Thoracic aorta (tissue), 2 donors: Measurements from ENCODE around the gene MMP24OS. TPM values are rescaled to one million over a fixed set of nuclear protein-coding genes. Genes with fewer than 3 reads are reported as not detected.
"Not testable (repeated sequence)": the region's sequence is repeated elsewhere in the genome, so short reads cannot be mapped to it uniquely, and the experiment has no call there.

Experiments used
- ATAC-seq: fragments of 150-250 bp; one replicate; pipeline ENCODE4 v1.8.0; 2017; ENCODE audit warnings: low read depth; ENCODE audit not compliant: insufficient number of reproducible peaks, low FRiP score
- DNase-seq: peaks from one replicate; pipeline ENCODE4 v3.0.0-alpha.2; 2020; ENCODE audit warnings: low spot score
- H3K27ac ChIP-seq, 2 donors: fragments of 200-600 bp; sonication (generic); 1 replicate in 1 of 2; 2 replicates in 1 of 2; pipeline ENCODE4 v1.5.1; 2016; ENCODE audit warnings: mild to moderate bottlenecking in 2 of 2, moderate library complexity in 2 of 2
- H3K27me3 ChIP-seq: fragments of 200-600 bp; sonication (generic); replicated peaks from 2 replicates; pipeline ENCODE4 v1.6.0; 2016; ENCODE audit warnings: mild to moderate bottlenecking; ENCODE audit not compliant: insufficient read depth
- H3K36me3 ChIP-seq: fragments of 200-600 bp; sonication (generic); one replicate; pipeline ENCODE4 v1.5.1; 2016
- H3K4me1 ChIP-seq, 2 donors: fragments of 200-600 bp; sonication (generic); 1 replicate in 1 of 2; 2 replicates in 1 of 2; pipeline versions ENCODE4 v1.5.1 to v1.6.0; 2016; ENCODE audit warnings: low read depth in 2 of 2, mild to moderate bottlenecking in 1 of 2; ENCODE audit not compliant: control insufficient read depth in 1 of 2
- H3K4me3 ChIP-seq: fragments of 200-600 bp; sonication (generic); 2 replicates; pipeline ENCODE4 v1.5.1; 2016; ENCODE audit warnings: mild to moderate bottlenecking
- H3K9me3 ChIP-seq: fragments of 200-600 bp; sonication (generic); 2 replicates; pipeline ENCODE4 v1.5.1; 2016
- CTCF ChIP-seq: fragments of 200-600 bp; sonication (generic); IDR thresholded peaks from one replicate; pipeline ENCODE4 v1.5.1; 2019; ENCODE audit warnings: antibody characterized with exemption
- total RNA-seq, 2 donors: library from RNA; depleted of rRNA; stranded (reverse); fragments of >200 nt; gene quantifications; one replicate each; pipeline versions ENCODE4 v1.1.0 to v1.2.3, GENCODE V29; 2016

Gene MMP24OS
- total RNA-seq, 2 donors from 2014 or later: 38.1 to 38.3 TPM

- Histone ChIP-seq H3K36me3 (no peaks in the 10 kb centered on the region), H3K9me3 (no peaks in the 10 kb centered on the region), H3K4me1 (peaks cover 6 to 8% of the 10 kb centered on the region in 2 donors), H3K27ac (no peak overlapping the region), H3K27me3 (no peaks in the 10 kb centered on the region), H3K4me3 (no peak overlapping the region)
- ATAC-seq: no peak
- no peak for TF ChIP-seq CTCF
- DNase-seq: no peak
These were observed 39.7 kb upstream of the MMP24OS start for GRCh38 chr20:35317416-35318210.

GRCh38 chr20:35316086-35316485 lies 38.2 kb upstream of the MMP24OS start:
- Histone ChIP-seq H3K27ac (no peak overlapping the region), H3K36me3 (no peaks in the 10 kb centered on the region), H3K27me3 (no peaks in the 10 kb centered on the region), H3K9me3 (no peaks in the 10 kb centered on the region), H3K4me1 (peaks cover 6 to 8% of the 10 kb centered on the region in 2 donors), H3K4me3 (no peak overlapping the region)
- TF ChIP-seq CTCF: no peak
- ATAC-seq (no peak), DNase-seq (no peak)

- not testable (repeated sequence) for H3K4me3 ChIP-seq, H3K27ac ChIP-seq, H3K36me3 ChIP-seq, DNase-seq, H3K9me3 ChIP-seq, ATAC-seq, H3K4me1 ChIP-seq, H3K27me3 ChIP-seq
These were observed 37.7 kb upstream of the MMP24OS start for GRCh38 chr20:35315632-35316020.

GRCh38 chr20:35314816-35315631 lies 37.1 kb upstream of the MMP24OS start:
- peaks cover 6 to 8% of the 10 kb centered on the region in 2 donors for H3K4me1 ChIP-seq
- TF ChIP-seq CTCF: no peak
- no peaks in the 10 kb centered on the region for H3K27me3 ChIP-seq
- H3K36me3 ChIP-seq: no peaks in the 10 kb centered on the region
- no peak overlapping the region for H3K27ac ChIP-seq
- DNase-seq (no peak), ATAC-seq (no peak)
- H3K9me3 ChIP-seq: no peaks in the 10 kb centered on the region
- H3K4me3 ChIP-seq: no peak overlapping the region

- no peak overlapping the region for H3K4me3 ChIP-seq
- no peak for DNase-seq
- TF ChIP-seq CTCF: no peak
- H3K9me3 ChIP-seq: no peaks in the 10 kb centered on the region
- no peak overlapping the region for H3K27ac ChIP-seq
- H3K36me3 ChIP-seq: no peaks in the 10 kb centered on the region
- peaks cover 18% of the 10 kb centered on the region in 2 donors for H3K4me1 ChIP-seq
- H3K27me3 ChIP-seq: no peaks in the 10 kb centered on the region
- ATAC-seq: no peak
These were observed 34.4 kb upstream of the MMP24OS start for GRCh38 chr20:35312318-35312717.
